Hepatocyte (in vitro differentiated cells): ENCODE measurements around the gene GFOD1.

Experiments used
- CTCF ChIP-seq: fragments of 200-600 bp; sonication (generic); IDR thresholded peaks from 2 replicates; pipeline ENCODE4 v1.5.1; 2016; ENCODE audit warnings: antibody characterized with exemption, mild to moderate bottlenecking; ENCODE audit not compliant: poor library complexity
- EZH2 ChIP-seq: fragments of 200-600 bp; sonication (generic); IDR thresholded peaks from 2 replicates; pipeline ENCODE4 v1.6.1; 2016; ENCODE audit warnings: antibody characterized with exemption, mild to moderate bottlenecking, borderline replicate concordance
- EZH2phosphoT487 ChIP-seq: fragments of 200-600 bp; sonication (generic); IDR thresholded peaks from one replicate; pipeline ENCODE4 v1.6.1; 2018; ENCODE audit warnings: antibody characterized with exemption, mild to moderate bottlenecking, low read depth, moderate library complexity; ENCODE audit not compliant: unreplicated experiment, severe bottlenecking

DNA sequence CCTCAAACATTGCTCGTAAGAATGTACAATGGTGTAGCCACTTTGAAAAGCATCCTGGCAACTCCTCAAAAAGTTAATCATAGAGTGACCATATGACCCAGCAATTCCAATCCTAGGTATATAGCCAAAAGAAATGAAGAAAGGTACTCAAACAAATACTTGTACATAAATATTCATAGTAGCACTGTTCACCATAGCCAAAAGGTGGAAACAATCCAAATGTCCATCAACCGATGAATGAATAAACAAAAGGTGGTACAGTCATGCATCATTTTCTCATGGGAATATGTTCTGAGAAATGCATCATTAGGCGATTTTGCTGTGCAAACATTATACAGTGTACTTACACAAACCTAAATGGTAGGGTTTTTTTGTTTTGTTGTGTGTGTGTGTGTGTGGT lies 84.7 kb downstream of the GFOD1 start:
- TF ChIP-seq CTCF, result no peak
- TF ChIP-seq EZH2phosphoT487, result no peak
- TF ChIP-seq EZH2, result no peak
